ENCODE measurements around the gene SRC.

- TF ChIP-seq POLR2AphosphoS5 (IDR thresholded peaks at IDR 0.05; ENCODE audit: borderline replicate concordance, low read depth, low read length) (no peak), EZH2 (IDR thresholded peaks at IDR 0.05) (no peak)
These were observed 100.5 kb downstream of the SRC start for GRCh38 chr20:37446286-37447032.
